Measurements from ENCODE around the gene RNF212. TPM values are rescaled to one million over a fixed set of nuclear protein-coding genes. Genes with fewer than 3 reads are reported as not detected.

The RNF212 gene
- total and polyA plus RNA-seq, 10 of the 15 experiments (the other 5 are each of a cell fraction or from before 2014, with no cell fraction given): not detected

- no peak overlapping the region for H3K4me2 ChIP-seq (ENCODE audit: control insufficient read depth, insufficient read depth)
- no peaks in the 10 kb centered on the region for H4K20me1 ChIP-seq (ENCODE audit: control insufficient read depth, insufficient read depth)
- ChIA-PET POLR2A (no interaction called here), RAD21 (ENCODE audit: unreplicated experiment) (no interaction called here), SMC1A (ENCODE audit: uncharacterized antibody, unreplicated experiment) (no interaction called here), CTCF (no interaction called here)
- ATAC-seq (no peak), FAIRE-seq (no peak), DNase-seq (ENCODE audit: low read depth, low spot score) (no peak)
- no peak overlapping the region for H3K4me3 ChIP-seq
- BruUV-seq (replicated peaks): no TSS peak
- H3K9ac ChIP-seq (ENCODE audit: control insufficient read depth, insufficient read depth, low read length): no peak overlapping the region
- H3K79me2 ChIP-seq (ENCODE audit: control insufficient read depth, insufficient read depth, low read length): no peaks in the 10 kb centered on the region
- intact Hi-C loops (cut with micrococcal nuclease; ENCODE audit: unreplicated experiment) (no loop called here), in situ Hi-C loops (cut with MboI) (no loop called here)
- WGBS (ENCODE audit: insufficient coverage, insufficient replicate concordance, low lambda C conversion rate, missing lambda C conversion rate): 26% methylated on average over 5 of the region's 5 CpGs
- H3K27ac ChIP-seq (ENCODE audit: control insufficient read depth, insufficient read depth): no peak overlapping the region
- H2AFZ ChIP-seq (ENCODE audit: control insufficient read depth, low read depth, low read length): no peak overlapping the region
- H3K4me1 ChIP-seq (ENCODE audit: control insufficient read depth, insufficient read depth, low read length): no peaks in the 10 kb centered on the region
- no peaks in the 10 kb centered on the region for H3K27me3 ChIP-seq (replicated peaks in 1 of 2; ENCODE audit: control insufficient read depth in 2 of 2, insufficient read depth in 2 of 2, low read length in 1 of 2)
- H3K36me3 ChIP-seq (ENCODE audit: control insufficient read depth in 2 of 2, insufficient read depth in 2 of 2, low read length in 1 of 2): no peaks in the 10 kb centered on the region
- H3K9me3 ChIP-seq (replicated peaks; ENCODE audit: control insufficient read depth, insufficient read depth, low read length): no peaks in the 10 kb centered on the region
- TF ChIP-seq RB1 (IDR thresholded peaks at IDR 0.05; ENCODE audit: borderline replicate concordance): no peak
- TF ChIP-seq JUNB (IDR thresholded peaks at IDR 0.05): no peak
- no peak for TF ChIP-seq STAT3 (IDR thresholded peaks at IDR 0.05; ENCODE audit: low read depth, low read length)
- TF ChIP-seq RFX5 (IDR thresholded peaks at IDR 0.05; ENCODE audit: low read depth, low read length): no peak
- no peak for TF ChIP-seq ELK1 (IDR thresholded peaks at IDR 0.05; ENCODE audit: low read depth, low read length)
- no peak for TF ChIP-seq SREBF2 (IDR thresholded peaks at IDR 0.05; ENCODE audit: low read length)
- no peak for TF ChIP-seq ZNF592 (IDR thresholded peaks at IDR 0.05)
- TF ChIP-seq CEBPB (IDR thresholded peaks at IDR 0.05; ENCODE audit: borderline replicate concordance in 1 of 2, low read depth in 2 of 2, low read length in 2 of 2): no peak
- TF ChIP-seq FOXM1 (IDR thresholded peaks at IDR 0.05; ENCODE audit: low read depth, low read length): no peak
- no peak for TF ChIP-seq HDGF (IDR thresholded peaks at IDR 0.05)
- TF ChIP-seq BCL3 (IDR thresholded peaks at IDR 0.05; ENCODE audit: borderline replicate concordance, insufficient read depth, low read depth, low read length, poor library complexity, severe bottlenecking): no peak
- TF ChIP-seq MYC (IDR thresholded peaks at IDR 0.05; ENCODE audit: insufficient read depth, insufficient read length, insufficient replicate concordance, low read length, severe bottlenecking): no peak
- no peak for TF ChIP-seq RAD51 (IDR thresholded peaks at IDR 0.05)
- no peak for TF ChIP-seq BCL11A (IDR thresholded peaks at IDR 0.05; ENCODE audit: low read depth, low read length)
- TF ChIP-seq NKRF (conservative IDR thresholded peaks at IDR 0.05): no peak
- TF ChIP-seq MYB (IDR thresholded peaks at IDR 0.05; ENCODE audit: borderline replicate concordance, low read depth, low read length): no peak
- no peak for TF ChIP-seq JUND (IDR thresholded peaks at IDR 0.05; ENCODE audit: low read depth, low read length)
- TF ChIP-seq DPF2 (IDR thresholded peaks at IDR 0.05): no peak
Measured at GRCh38 chr4:1096841-1097240, 16.5 kb downstream of the RNF212 start.

Measured in GM12878 (cell line).